CD4-positive, alpha-beta T cell treated with Interleukin-2 at 100 ng/mL for 4 hours (primary cell): ENCODE data around the gene LRRC25.

Source experiments
- DNase-seq: peaks from one replicate; pipeline ENCODE4 v3.0.0-alpha.2; 2020; ENCODE audit warnings: low spot score

LRRC25 gene

DNA sequence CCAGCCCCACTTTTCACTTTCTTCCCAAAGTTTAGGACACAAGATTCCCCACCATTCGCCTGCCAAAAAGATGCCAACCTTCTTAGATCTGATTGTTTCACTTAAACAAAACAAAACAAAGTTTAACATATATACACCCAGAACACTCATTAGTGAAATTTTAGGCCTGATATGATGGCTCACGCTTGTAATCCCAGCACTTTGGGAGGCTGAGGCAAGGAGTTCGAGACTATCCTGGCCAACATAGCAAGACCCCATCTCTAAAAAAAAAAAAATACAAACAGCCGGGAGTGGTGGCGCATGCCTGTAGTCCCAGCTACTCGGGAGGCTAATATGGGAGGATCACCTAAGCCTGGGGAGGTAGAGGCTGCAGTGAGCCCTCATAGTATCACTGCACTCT is 52.1 kb downstream of the LRRC25 start:
- no peak for DNase-seq

DNA sequence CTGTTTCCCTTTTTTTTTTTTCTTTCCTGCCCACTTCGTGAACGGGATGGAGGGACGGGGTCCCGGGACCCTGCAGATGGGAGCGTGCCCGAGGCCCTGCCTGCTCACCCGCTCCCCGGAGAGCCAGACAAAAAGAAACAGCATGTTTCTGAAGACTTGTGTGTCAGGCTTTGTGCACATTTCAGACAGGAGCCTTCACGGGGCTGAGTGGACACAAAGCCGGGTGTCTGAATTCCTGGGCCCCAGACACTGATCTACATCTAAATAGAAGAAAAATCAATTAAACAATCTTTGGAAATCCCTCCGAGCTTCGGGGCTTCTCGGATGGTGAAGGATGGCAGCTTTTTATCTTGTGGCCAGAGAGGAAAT is 52.9 kb downstream of the LRRC25 start:
- no peak for DNase-seq

DNA sequence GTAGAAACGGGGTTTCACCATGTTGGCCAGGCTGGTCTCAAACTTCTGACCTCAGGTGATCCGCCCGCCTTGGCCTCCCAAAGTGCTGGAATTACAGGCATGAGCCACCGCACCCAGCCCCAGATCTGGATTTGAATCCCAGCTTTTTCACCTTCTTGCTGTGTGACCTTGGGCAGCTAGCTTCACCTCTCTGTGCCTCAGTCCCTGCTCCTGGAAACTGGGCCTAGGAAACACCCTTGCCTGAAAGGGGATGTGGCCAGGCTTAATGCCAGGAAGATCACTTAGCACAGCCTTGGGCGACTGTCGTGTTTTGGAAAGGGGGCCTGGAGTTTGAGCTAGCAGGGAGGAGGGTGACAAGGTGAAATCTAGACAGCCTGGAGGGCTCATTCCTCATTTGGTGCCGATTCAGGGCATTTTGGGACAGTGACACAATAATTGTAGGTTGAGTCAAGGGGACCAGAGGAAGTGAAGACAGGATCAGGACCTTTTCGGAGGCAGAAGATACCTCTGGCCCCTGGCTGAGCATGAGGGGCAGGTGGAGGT is 55.3 kb downstream of the LRRC25 start:
- DNase-seq: no peak
